ENCODE data around the gene CD151.

Gene CD151

GRCh38 chr11:829176-829846 lies 3.4 kb upstream of the CD151 start:
- DNase-seq (ENCODE audit: low read depth): no peak

GRCh38 chr11:829847-830294 lies 2.9 kb upstream of the CD151 start:
- no peak for DNase-seq (ENCODE audit: low read depth)

GRCh38 chr11:830295-831117 lies 2.2 kb upstream of the CD151 start:
- no peak for DNase-seq (ENCODE audit: low read depth)

DNA sequence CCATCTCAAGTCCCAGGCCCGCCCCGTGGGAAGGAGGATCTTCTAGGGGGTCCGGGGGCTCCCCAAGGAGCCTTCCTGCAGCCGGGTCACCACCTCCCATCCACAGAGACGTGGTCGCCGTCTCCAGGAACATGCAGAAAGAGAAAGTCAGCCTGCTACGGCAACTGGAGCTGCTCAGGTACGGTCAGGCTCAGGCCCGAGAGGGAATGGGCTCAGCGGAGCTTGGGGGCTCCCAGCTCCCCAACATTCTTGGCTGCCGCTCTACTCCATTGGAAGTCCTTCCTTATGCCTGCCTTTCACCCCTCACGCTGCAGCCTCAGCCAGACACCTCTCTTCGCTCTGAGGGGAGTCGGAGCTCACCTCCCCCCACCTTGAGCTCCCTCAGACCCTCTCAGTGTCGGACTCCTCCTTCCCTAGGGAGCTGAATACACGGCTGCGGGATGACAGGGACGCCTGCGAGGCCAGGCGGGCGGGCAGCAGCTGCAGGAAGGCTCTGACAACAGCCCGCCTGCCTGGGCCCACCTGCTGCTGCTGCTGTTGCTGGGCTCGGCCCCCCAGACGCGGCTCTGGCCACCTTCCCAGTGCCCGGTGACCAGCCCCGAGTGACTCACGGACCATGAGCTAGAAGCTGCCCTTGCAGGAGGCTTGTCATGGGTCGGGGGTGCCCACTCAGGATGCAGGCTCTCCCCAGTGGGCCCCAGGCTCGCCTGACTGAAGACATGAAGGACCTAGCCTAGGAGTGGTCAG lies 1.5 kb upstream of the CD151 start:
- no peak for DNase-seq (ENCODE audit: low read depth)

DNA sequence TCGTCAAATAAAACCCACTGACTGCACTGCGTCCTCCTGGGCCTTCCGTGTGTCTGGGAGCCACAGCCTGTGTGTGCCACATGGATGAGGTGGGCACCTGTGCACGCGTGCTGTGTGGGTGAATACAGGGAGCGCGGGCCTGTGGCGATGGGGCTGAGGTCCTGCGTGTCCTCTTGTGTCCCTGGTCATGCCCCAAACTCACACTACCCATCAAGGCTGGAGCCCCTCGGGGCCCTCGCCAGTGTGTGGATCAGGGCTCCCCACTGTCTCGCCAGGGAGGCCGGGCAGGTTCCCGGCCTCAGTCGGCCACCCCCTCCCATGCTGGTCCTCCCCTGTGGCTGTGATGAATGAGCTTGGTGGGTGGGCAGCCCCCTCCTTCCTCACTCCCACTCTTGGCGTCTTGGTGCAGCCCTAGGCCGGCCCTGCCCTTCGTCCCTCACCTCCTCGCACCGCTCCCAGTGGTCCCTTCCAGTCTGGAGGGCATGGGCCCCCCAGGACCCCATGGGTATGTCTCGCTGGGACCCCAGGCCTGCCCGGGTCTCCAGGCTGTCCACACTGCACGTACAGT lies 707 bp upstream of the CD151 start:
- no peak for DNase-seq (ENCODE audit: low read depth)

GRCh38 chr11:833114-833791 lies 501 bp downstream of the CD151 start:
- DNase-seq (ENCODE audit: low read depth): no peak

DNA sequence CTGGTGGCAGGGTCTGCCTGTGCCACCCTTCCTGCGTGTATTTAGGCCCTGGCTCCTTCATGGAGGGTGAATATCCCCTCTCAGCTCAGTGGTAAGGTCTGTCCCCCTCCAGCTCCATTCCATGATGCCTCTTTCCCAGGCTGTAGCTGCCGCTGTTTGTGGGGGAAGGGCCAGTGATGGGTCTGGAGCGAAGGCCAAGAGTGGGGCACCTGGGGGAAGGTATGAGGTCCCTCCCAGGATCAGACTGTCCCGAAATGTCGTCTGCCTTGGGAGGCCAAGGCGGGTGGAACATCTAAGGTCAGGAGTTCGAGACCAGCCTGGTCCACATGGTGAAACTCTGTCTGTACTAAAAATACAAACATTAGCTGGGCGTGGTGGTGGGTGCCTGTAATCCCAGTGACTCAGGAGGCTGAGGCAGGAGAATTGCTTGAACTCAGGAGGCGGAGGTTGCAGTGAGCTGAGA lies 1.1 kb downstream of the CD151 start:
- DNase-seq (ENCODE audit: low read depth): no peak

DNA sequence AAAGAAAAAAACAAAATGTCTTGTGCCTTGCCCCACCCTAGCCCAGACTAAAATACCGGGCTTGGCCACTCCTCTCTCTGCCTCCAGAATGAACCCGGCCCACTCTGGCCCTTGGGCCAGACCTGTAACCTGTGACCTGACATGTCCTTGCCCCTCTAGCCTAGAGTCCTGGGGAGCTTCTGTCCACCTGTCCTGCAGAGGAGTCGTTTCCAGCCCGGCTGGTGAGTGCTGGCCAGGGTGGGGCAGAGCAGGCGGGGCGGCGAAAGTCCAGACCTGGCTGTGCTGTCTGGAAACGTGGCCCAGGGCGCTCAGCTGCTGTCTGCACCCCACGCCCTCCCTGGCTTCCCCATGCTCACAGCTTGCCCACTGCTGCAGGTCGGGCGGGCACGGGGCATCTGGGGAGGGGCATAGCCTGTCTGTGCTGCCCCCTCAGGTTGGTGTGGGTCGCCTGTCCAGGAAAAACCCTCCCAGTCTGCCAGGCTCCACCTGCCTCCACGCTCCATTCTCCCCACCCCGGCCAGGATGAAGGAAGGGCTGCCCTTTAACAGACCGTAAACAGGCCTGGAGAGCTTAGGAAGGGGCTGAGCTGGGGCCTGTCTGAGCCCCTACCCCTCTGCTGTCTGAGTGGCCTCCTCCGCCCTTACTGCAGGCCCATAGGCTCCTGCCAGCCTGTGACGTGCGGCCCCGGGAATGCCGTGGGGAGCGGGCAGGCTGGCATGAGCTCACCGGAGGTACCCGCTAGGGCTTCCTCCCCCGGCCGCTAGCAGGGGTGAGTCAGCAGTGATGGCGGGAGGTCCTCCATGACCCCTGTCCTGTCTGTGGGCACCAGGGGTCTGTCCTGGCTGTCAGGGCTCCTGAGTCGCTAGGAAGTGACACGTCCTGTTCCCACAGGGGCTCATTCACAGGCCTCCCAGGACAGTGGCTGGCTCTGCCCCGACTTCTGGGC lies 1.9 kb downstream of the CD151 start:
- DNase-seq (ENCODE audit: low read depth): no peak

GRCh38 chr11:836274-836673 lies 3.5 kb downstream of the CD151 start:
- no peak for DNase-seq (ENCODE audit: low read depth)

DNA sequence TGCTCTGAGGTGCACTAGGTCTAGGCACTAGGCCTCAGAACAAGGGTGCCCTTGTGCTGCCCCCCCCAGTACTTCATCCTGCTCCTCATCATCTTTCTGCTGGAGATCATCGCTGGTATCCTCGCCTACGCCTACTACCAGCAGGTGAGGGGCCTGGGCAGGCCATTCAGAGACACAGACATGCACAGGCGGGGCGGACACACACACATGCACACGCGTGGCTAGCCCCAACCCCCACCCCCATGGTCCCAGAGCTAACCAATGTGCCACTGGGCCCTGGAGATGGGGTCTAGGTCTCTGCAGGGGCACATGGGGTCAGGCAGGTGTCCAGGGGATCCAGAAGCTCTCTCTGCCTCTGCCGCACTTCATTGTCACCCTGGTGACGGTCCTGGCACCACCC lies 3.9 kb downstream of the CD151 start:
- no peak for DNase-seq (ENCODE audit: low read depth)

DNA sequence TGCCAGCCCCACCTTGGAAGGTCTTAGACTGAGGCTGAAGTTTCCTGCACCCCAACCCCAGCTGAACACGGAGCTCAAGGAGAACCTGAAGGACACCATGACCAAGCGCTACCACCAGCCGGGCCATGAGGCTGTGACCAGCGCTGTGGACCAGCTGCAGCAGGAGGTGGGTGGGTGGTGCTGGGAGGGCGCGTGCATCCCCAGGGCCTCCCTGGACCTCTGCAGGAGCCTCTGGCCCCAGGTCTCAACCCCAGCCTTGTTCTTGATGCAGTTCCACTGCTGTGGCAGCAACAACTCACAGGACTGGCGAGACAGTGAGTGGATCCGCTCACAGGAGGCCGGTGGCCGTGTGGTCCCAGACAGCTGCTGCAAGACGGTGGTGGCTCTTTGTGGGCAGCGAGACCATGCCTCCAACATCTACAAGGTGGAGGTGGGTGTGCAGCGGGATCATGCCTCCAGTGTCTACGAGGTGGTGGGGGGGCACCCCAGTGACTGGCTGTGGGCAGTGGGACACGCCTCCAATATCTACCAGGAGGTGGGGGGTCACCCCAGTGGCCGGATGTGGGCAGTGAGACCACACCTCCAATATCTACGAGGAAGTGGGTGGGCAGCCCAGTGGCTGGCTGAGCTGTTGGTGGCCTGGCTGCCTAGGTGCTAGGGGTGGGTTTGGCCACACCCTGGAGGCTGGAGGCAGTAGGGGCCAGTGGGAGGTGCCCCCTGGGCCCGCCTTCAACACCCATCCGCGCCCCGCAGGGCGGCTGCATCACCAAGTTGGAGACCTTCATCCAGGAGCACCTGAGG lies 4.6 kb downstream of the CD151 start:
- DNase-seq (ENCODE audit: low read depth): no peak

DNA sequence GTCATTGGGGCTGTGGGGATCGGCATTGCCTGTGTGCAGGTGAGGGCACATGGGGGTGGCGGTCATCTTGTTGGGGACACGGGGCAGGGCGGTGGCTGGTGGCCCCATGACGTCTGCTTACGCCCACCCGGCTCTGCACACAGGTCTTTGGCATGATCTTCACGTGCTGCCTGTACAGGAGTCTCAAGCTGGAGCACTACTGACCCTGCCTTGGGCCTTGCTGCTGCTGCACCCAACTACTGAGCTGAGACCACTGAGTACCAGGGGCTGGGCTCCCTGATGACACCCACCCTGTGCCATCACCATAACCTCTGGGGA lies 5.2 kb downstream of the CD151 start:
- no peak for DNase-seq (ENCODE audit: low read depth)

- no peak for DNase-seq (ENCODE audit: low read depth)
Observed at GRCh38 chr11:838441-839279, 5.9 kb downstream of the CD151 start.

GRCh38 chr11:839280-839623 lies 6.5 kb downstream of the CD151 start:
- DNase-seq (ENCODE audit: low read depth): no peak

- DNase-seq (ENCODE audit: low read depth): no peak
Observed at GRCh38 chr11:839875-840617, 7.3 kb downstream of the CD151 start.

- no peak for DNase-seq (ENCODE audit: low read depth)
Observed at GRCh38 chr11:841981-842369, 9.2 kb downstream of the CD151 start.

GRCh38 chr11:842370-843002 lies 9.7 kb downstream of the CD151 start, which contains the start of the genes POLR2L and TSPAN4:
TSS of gene POLR2L (minus strand) at chr11:842529. CDS start at chr11:842508, 21 bp downstream.
TSS of gene TSPAN4 (plus strand) at chr11:842852. CDS start at chr11:850305, 7,453 bp downstream.
- DNase-seq (ENCODE audit: low read depth): no peak
